Panc1 (cell line): ENCODE measurements around the gene SLC2A2.

Source experiments
- POLR2AphosphoS5 ChIP-seq: IDR thresholded peaks from 2 replicates; pipeline ENCODE4 v1.6.1; 2012; ENCODE audit warnings: mild to moderate bottlenecking, low read depth, low read length, moderate library complexity
- SIN3A ChIP-seq: IDR thresholded peaks from 2 replicates; pipeline ENCODE4 v1.6.1; 2012; ENCODE audit warnings: low read depth, mild to moderate bottlenecking, low read length, moderate library complexity, borderline replicate concordance; ENCODE audit not compliant: insufficient read depth
- TCF7L2 ChIP-seq: IDR thresholded peaks from 2 replicates; pipeline ENCODE4 v1.6.1; 2011; ENCODE audit warnings: mild to moderate bottlenecking, low read depth, low read length, inconsistent platforms
- TF ChIP-seq, protein P1 (sequence below): fragments of 450-650 bp; IDR thresholded peaks from 2 replicates; pipeline ENCODE4 v1.5.1; 2017; ENCODE audit warnings: mild to moderate bottlenecking
- TF ChIP-seq, protein P2 (sequence below), 2 experiments: IDR thresholded peaks; 2 replicates each; pipeline ENCODE4 v1.6.1; 2011 to 2012; ENCODE audit warnings: low read depth in 2 of 2, control low read depth in 1 of 2, low read length in 1 of 2, mild to moderate bottlenecking in 1 of 2, moderate library complexity in 1 of 2; ENCODE audit not compliant: insufficient read depth in 1 of 2

DNA sequence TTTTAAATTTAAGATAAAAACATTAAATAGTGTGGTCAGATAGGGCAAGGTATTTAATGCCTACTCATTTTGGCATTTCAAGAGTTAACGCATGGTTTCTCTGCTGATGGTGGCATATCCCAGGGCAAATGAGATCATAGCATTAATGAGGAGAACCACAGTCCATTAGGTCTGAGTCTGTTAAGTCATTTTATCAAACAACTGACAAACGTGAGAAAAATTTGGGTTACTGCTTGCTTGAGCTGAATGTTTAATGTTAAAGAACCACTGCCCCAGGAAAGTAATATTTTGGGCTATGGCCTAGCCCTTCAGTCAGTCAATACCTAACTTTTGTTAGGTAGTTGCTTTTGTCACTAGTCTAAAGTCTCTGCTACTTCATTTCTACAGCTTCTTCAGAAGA, 37.9 kb upstream of the SLC2A2 start:
- TF ChIP-seq, protein P1, sequence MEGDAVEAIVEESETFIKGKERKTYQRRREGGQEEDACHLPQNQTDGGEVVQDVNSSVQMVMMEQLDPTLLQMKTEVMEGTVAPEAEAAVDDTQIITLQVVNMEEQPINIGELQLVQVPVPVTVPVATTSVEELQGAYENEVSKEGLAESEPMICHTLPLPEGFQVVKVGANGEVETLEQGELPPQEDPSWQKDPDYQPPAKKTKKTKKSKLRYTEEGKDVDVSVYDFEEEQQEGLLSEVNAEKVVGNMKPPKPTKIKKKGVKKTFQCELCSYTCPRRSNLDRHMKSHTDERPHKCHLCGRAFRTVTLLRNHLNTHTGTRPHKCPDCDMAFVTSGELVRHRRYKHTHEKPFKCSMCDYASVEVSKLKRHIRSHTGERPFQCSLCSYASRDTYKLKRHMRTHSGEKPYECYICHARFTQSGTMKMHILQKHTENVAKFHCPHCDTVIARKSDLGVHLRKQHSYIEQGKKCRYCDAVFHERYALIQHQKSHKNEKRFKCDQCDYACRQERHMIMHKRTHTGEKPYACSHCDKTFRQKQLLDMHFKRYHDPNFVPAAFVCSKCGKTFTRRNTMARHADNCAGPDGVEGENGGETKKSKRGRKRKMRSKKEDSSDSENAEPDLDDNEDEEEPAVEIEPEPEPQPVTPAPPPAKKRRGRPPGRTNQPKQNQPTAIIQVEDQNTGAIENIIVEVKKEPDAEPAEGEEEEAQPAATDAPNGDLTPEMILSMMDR = no peak
- TF ChIP-seq POLR2AphosphoS5 = no peak
- TF ChIP-seq SIN3A = no peak
- TF ChIP-seq, protein P2, sequence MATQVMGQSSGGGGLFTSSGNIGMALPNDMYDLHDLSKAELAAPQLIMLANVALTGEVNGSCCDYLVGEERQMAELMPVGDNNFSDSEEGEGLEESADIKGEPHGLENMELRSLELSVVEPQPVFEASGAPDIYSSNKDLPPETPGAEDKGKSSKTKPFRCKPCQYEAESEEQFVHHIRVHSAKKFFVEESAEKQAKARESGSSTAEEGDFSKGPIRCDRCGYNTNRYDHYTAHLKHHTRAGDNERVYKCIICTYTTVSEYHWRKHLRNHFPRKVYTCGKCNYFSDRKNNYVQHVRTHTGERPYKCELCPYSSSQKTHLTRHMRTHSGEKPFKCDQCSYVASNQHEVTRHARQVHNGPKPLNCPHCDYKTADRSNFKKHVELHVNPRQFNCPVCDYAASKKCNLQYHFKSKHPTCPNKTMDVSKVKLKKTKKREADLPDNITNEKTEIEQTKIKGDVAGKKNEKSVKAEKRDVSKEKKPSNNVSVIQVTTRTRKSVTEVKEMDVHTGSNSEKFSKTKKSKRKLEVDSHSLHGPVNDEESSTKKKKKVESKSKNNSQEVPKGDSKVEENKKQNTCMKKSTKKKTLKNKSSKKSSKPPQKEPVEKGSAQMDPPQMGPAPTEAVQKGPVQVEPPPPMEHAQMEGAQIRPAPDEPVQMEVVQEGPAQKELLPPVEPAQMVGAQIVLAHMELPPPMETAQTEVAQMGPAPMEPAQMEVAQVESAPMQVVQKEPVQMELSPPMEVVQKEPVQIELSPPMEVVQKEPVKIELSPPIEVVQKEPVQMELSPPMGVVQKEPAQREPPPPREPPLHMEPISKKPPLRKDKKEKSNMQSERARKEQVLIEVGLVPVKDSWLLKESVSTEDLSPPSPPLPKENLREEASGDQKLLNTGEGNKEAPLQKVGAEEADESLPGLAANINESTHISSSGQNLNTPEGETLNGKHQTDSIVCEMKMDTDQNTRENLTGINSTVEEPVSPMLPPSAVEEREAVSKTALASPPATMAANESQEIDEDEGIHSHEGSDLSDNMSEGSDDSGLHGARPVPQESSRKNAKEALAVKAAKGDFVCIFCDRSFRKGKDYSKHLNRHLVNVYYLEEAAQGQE (IDR thresholded peaks at IDR 0.05; ENCODE audit: insufficient read depth in 1 of 2, low read depth in 2 of 2, low read length in 1 of 2) = no peak
- no peak for TF ChIP-seq TCF7L2
